Activated CD8-positive, alpha-beta memory T cell treated with anti-CD3 and anti-CD28 coated beads, Interleukin-2, amount 50 U/mL, for 4 hours (primary cell): ENCODE measurements around the gene NOC4L.

ENCODE experiments used
- DNase-seq: peaks from one replicate; pipeline ENCODE4 v3.0.0-alpha.2; 2020

NOC4L gene

GRCh38 chr12:132158677-132159554, 14.7 kb downstream of the NOC4L start:
- peak; percentile 12 for DNase-seq

- peak; percentile 12 for DNase-seq
Measured at GRCh38 chr12:132159555-132160003, 15.3 kb downstream of the NOC4L start.

GRCh38 chr12:132160016-132160415, 15.8 kb downstream of the NOC4L start:
- DNase-seq, result peak; percentile 9

GRCh38 chr12:132160601-132161035, 16.4 kb downstream of the NOC4L start:
- peak; percentile 15 for DNase-seq

- DNase-seq, result peak; percentile 9
Measured at GRCh38 chr12:132161036-132161781, 17.0 kb downstream of the NOC4L start.

GRCh38 chr12:132161796-132162507, 17.7 kb downstream of the NOC4L start:
- no peak for DNase-seq

- no peak for DNase-seq
Measured at GRCh38 chr12:132162508-132163031, 18.3 kb downstream of the NOC4L start.

GRCh38 chr12:132163041-132163910, 19.0 kb downstream of the NOC4L start:
- no peak for DNase-seq

GRCh38 chr12:132163911-132164288, 19.6 kb downstream of the NOC4L start:
- no peak for DNase-seq

GRCh38 chr12:132164426-132164825, 20.2 kb downstream of the NOC4L start:
- no peak for DNase-seq

- DNase-seq, result no peak
Measured at GRCh38 chr12:132165584-132165983, 21.3 kb downstream of the NOC4L start.

GRCh38 chr12:132166093-132166492, 21.8 kb downstream of the NOC4L start:
- no peak for DNase-seq

GRCh38 chr12:132166801-132167591, 22.7 kb downstream of the NOC4L start:
- no peak for DNase-seq

- DNase-seq, result no peak
Measured at GRCh38 chr12:132167611-132168310, 23.5 kb downstream of the NOC4L start.

- no peak for DNase-seq
Measured at GRCh38 chr12:132168311-132169031, 24.2 kb downstream of the NOC4L start.

- DNase-seq, result no peak
Measured at GRCh38 chr12:132169376-132169775, 25.1 kb downstream of the NOC4L start.

- no peak for DNase-seq
Measured at GRCh38 chr12:132170094-132170636, 25.9 kb downstream of the NOC4L start.

- peak; percentile 13 for DNase-seq
Measured at GRCh38 chr12:132170637-132171292, 26.5 kb downstream of the NOC4L start.
